ENCODE results near the gene PCSK2. TPM values are rescaled to one million over a fixed set of nuclear protein-coding genes. Genes with fewer than 3 reads are reported as not detected.

PCSK2 gene
- total and polyA plus RNA-seq, 2 donors (not counting 3 experiments of a cell fraction or from before 2014, with no cell fraction given) = not detected

- BruUV-seq (replicated peaks) = no TSS peak
- no peak overlapping the region for H3K27ac ChIP-seq (ENCODE audit: insufficient read depth, low read depth, low read length)
- no peaks in the 10 kb centered on the region for H3K36me3 ChIP-seq (ENCODE audit: control insufficient read depth in 2 of 2, extremely low read depth in 1 of 2, insufficient read depth in 2 of 2, low read length in 2 of 2)
- no peak for TF ChIP-seq FOS (IDR thresholded peaks at IDR 0.05; ENCODE audit: borderline replicate concordance, insufficient read depth, low read length)
- H4K20me1 ChIP-seq (replicated peaks; ENCODE audit: control insufficient read depth, extremely low read depth, insufficient read depth, low read length) = no peaks in the 10 kb centered on the region
- H3K4me2 ChIP-seq (ENCODE audit: insufficient read depth, low read length) = no peak overlapping the region
- intact Hi-C loops (cut with micrococcal nuclease) = no loop called here
- FAIRE-seq (no peak), DNase-seq (ENCODE audit: low read depth, low spot score) (no peak)
- no peaks in the 10 kb centered on the region for H3K9me3 ChIP-seq (replicated peaks; ENCODE audit: control insufficient read depth, insufficient read depth, low read length)
- no peak overlapping the region for H2AFZ ChIP-seq (ENCODE audit: low read depth, low read length)
- no peaks in the 10 kb centered on the region for H3K27me3 ChIP-seq (ENCODE audit: control insufficient read depth in 2 of 2, insufficient read depth in 2 of 2, low read length in 2 of 2)
- H3K4me3 ChIP-seq (replicated peaks in 1 of 3; ENCODE audit: insufficient read depth in 1 of 3, low read depth in 1 of 3, low read length in 3 of 3) = no peak overlapping the region
- H3K79me2 ChIP-seq (ENCODE audit: control insufficient read depth, insufficient read depth, low read length) = no peaks in the 10 kb centered on the region
- ChIA-PET POLR2A (no interaction called here), CTCF (interaction anchor here (0.6 to 1.0 kb wide), 2 partner anchors 29 to 38 kb away, joined by 3 read pairs; no protein-coding TSS in a partner anchor)
- no peaks in the 10 kb centered on the region for H3K4me1 ChIP-seq (ENCODE audit: control insufficient read depth, extremely low read depth, insufficient read depth, low read length)
- H3K9me1 ChIP-seq (replicated peaks; ENCODE audit: control insufficient read depth, extremely low read depth, insufficient read depth, low read length) = no peaks in the 10 kb centered on the region
- H3K9ac ChIP-seq (replicated peaks; ENCODE audit: extremely low read depth, insufficient read depth, low read length) = no peak overlapping the region
- dilution Hi-C loops (cut with MboI; ENCODE audit: extremely low pct_ligation_motif_present, low sequenced_read_pairs) = no loop called here
These were observed 242.6 kb downstream of the PCSK2 start for GRCh38 chr20:17469246-17470030.

DNA sequence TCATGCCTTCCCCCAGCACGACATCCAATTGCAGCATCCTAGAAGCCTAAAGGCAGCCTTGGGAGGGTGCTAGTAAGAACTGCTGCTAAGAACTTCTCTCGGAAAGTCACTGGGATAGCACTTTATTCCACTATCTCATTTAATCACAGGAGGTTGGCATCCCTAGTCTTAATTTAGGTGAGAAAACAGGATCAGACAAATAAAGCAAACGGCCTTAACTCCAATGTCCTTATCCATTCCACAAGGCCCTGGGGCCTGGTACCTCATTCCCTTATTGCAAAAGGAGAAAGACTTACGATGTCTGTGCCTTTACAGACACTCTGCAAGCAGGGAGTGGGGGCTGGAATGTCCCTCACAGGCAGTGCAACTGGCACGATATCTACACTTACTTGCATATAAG is 243.7 kb downstream of the PCSK2 start:
- POLR2A ChIA-PET = no interaction called here
- TF ChIP-seq MYC (IDR thresholded peaks at IDR 0.05; ENCODE audit: low read depth, low read length) (no peak), FOS (IDR thresholded peaks at IDR 0.05; ENCODE audit: borderline replicate concordance, insufficient read depth, low read length) (no peak)
- no peaks in the 10 kb centered on the region for H3K79me2 ChIP-seq (ENCODE audit: control insufficient read depth, insufficient read depth, low read length)
- no peak for FAIRE-seq
- H3K4me1 ChIP-seq (ENCODE audit: control insufficient read depth, extremely low read depth, insufficient read depth, low read length) = no peaks in the 10 kb centered on the region
- H3K36me3 ChIP-seq (ENCODE audit: control insufficient read depth in 2 of 2, extremely low read depth in 1 of 2, insufficient read depth in 2 of 2, low read length in 2 of 2) = no peaks in the 10 kb centered on the region
- no peak overlapping the region for H3K4me2 ChIP-seq (ENCODE audit: insufficient read depth, low read length)
- H3K27ac ChIP-seq (ENCODE audit: insufficient read depth, low read depth, low read length) = no peak overlapping the region
- intact Hi-C loops (cut with micrococcal nuclease) (no loop called here), dilution Hi-C loops (cut with MboI; ENCODE audit: extremely low pct_ligation_motif_present, low sequenced_read_pairs) (no loop called here)
- H4K20me1 ChIP-seq (replicated peaks; ENCODE audit: control insufficient read depth, extremely low read depth, insufficient read depth, low read length) = no peaks in the 10 kb centered on the region
- CTCF ChIA-PET = no interaction called here
- H3K9ac ChIP-seq (replicated peaks; ENCODE audit: extremely low read depth, insufficient read depth, low read length) = no peak overlapping the region
- no peaks in the 10 kb centered on the region for H3K9me1 ChIP-seq (replicated peaks; ENCODE audit: control insufficient read depth, extremely low read depth, insufficient read depth, low read length)
- no peak overlapping the region for H3K4me3 ChIP-seq (replicated peaks in 1 of 3; ENCODE audit: insufficient read depth in 1 of 3, low read depth in 1 of 3, low read length in 3 of 3)
- BruUV-seq (replicated peaks) = no TSS peak
- no peak for DNase-seq (ENCODE audit: low read depth, low spot score)
- H2AFZ ChIP-seq (ENCODE audit: low read depth, low read length) = no peak overlapping the region
- peaks cover 0 to 2% of the 10 kb centered on the region in 2 experiments for H3K27me3 ChIP-seq (ENCODE audit: control insufficient read depth in 2 of 2, insufficient read depth in 2 of 2, low read length in 2 of 2)
- no peaks in the 10 kb centered on the region for H3K9me3 ChIP-seq (replicated peaks; ENCODE audit: control insufficient read depth, insufficient read depth, low read length)

Measured in endothelial cell of umbilical vein (primary cell).